ENCODE data around the gene CWH43. TPM values are rescaled to one million over a fixed set of nuclear protein-coding genes. Genes with fewer than 3 reads are reported as not detected.
"Not testable (repeated sequence)": the region's sequence is repeated elsewhere in the genome, so short reads cannot be mapped to it uniquely, and the experiment has no call there.

CWH43 gene
- total RNA-seq, 1 experiment from 2014 or later, result not detected

DNA sequence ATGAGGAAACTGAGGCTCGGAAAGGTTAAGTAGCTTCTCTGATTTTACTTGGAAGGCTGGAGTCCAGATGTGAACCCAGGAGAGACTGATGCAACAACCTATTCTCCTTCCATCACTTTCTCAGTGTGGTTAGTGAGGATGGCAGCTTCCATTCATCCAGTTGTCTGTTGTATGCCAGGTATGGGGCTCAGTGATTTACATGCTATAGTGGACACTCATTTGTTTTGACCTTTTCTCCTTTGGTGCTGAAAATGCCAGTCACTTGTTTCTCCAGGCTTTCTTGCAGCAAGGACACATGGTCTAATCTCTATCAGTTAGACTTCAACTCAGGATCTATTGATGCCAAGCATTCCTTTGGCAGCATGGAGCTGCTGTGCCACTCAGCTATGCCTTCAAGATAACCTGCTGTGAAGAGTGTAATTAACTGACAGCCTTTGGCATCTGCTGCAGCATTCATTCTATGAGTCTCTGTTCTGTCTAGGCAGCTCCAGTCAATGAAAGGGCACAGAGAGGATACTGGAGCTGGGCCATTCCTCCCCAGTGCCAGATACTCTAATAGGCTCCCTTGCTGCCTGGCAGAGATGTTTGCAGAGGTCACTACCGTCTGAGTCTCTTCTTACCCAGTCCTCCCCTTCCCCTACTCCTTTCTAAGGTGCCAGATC is 11.0 kb upstream of the CWH43 start:
- no peak for DNase-seq (ENCODE audit: extremely low read depth, low read depth)

DNA sequence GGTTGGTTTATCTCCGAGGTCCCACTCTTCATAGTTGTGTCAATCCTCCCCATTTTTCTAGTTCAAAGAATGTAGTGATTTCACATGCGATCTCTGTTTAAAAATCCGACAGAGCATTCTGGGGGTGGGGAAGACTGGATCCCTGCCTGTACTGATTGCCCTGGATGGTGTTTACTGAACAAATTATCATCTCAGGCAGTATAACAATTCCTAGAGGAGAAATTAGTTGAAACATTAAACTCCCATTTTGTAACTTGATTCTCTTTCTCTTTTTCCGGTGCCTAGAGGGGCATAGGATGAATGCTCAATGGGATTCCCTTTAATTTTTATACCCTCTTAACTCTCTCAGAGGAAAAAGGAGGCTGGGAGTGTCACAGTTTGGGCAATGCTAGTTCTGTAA is 10.0 kb upstream of the CWH43 start:
- DNase-seq (ENCODE audit: extremely low read depth, low read depth), result no peak

DNA sequence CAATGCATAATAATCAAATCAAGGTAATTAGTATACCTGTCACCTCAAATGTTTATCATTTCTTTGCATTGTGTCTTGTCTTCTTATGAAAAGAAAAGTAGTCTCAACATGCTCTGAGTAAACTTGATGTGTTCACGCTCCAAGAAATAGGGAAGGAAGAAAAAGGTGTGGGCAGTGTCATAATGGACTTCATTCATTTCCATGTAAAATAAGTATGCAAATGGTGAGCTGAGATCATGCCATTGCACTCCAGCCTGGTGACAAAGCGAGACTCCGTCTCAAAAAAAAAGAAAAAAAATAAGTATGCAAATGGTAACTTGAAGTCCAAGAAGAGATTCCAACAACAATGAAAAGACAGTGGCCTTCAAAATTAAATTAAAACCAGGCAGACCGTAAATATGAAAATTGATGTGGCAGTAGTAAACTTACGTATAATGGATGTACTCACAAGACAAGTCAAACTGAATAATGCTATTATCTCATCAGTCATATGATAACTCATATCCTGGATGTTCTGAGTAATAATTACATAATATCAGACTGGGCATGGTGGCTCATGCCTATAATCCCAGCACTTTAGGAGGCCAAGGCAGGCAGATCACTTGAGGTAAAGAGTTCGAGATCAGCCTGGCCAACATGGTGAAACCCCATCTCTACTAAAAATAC is 6.0 kb upstream of the CWH43 start:
- no peak for DNase-seq (ENCODE audit: extremely low read depth, low read depth)

DNA sequence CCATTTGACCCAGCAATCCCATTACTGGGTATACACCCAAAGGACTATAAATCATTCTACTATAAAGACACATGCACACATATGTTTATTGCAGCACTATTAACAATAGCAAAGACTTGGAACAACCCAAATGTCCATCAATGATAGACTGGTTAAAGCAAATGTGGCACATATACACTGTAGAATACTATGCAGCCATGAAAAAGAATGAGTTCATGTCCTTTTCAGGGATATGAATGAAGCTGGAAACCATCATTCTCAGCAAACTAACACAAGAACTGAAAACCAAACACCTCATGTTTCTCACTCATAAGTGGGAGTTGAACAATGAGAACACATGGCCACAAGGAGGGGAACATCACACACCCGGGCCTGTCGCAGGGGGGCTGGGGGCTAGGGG is 2.1 kb upstream of the CWH43 start:
- not testable (repeated sequence) for DNase-seq (ENCODE audit: extremely low read depth, low read depth)

DNA sequence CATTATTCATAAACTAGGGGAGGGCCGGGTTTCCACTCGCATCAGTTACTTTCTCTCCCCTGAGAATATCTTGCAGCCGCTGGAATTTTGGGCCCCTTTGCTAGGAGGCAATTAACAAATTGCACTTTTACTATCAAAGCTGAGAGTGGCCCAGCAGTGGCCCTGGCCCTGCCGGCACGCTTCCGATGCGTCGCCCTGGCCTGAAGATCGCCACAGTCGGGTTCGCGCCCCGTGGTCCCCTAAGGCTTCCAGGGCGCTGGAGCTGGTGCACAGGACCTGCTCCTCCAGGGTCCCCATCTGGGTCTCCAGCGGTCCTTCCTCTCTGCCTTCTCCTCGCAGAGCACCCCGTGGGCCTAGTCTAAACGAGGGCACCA is 486 bp upstream of the CWH43 start:
- DNase-seq (ENCODE audit: extremely low read depth, low read depth), result no peak

DNA sequence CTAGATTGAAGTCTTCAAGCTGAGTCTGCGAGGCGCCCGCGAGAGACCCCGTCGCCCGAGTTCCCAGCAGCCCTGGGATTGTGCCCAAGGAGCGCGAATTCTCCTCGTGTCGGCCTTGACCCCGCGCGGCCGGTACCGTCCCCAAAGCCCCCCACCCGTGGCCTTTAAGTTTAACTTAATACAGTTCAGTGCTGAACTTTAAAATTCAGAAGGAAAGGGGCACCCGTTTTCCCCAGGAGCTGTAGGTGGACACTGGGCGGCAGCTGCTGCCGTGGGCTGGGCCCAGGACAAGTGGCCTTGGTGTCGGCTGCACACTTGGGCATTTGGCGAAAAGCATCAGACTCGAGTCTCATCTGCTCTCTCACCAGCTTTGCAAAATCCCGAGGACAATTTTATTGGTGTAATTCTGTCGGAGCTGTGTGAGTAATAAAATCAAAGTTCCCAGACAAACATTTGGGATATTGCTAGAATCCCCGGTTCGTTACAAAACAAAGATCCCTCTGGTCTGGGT is 634 bp downstream of the CWH43 start:
- no peak for DNase-seq (ENCODE audit: extremely low read depth, low read depth)

DNA sequence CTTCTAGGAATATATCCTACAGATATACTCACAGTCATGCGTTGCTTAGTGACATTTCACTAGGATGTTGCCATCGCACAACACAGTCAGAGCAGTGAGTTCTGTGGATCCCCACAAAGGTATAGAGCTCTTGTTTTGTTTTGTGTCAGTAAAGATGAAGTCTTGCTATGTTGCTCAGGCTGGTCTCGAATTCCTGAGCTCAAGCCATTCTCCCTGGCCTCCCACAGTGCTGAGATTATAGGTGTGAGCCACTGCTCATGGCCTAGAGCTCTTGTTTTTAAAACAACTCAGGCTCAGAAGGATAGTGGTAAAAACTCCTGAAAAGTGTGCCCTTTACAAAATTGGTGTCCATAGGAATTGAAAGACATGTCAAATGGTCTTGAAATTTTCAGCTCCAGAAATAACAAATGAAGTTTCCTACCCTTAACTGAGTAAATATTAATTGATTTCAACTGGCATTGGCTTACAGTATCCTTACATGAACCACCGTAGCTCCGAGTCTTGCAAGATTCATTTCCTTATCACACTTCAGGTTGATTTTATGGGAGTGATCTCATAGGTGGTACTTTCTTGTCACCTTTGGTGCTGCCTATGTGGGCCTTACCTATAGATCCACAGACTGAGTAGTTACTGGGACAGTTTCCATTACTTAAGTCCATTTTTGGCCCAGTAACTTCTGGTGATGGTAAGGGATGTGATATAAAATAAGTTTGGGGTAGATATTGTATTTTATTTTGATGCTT is 3.6 kb downstream of the CWH43 start:
- DNase-seq (ENCODE audit: extremely low read depth, low read depth), result no peak

DNA sequence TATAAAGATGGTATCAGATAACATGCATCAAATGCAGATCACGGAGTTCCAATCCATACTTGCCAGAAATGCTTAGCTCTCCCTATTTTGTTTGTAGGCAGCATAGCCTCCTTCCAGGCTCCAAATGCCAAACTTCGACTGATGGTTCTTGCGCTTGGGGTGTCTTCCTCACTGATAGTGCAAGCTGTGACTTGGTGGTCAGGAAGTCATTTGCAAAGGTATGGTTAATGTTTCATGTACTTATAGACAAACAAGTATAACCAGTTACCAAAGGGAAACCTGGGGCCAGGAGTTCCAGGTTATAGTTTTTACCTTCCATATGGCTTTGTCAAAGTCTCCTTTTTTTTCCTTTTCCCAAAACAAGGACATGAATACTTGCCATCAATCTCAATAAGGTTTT is 5.3 kb downstream of the CWH43 start:
- DNase-seq (ENCODE audit: extremely low read depth, low read depth), result no peak

DNA sequence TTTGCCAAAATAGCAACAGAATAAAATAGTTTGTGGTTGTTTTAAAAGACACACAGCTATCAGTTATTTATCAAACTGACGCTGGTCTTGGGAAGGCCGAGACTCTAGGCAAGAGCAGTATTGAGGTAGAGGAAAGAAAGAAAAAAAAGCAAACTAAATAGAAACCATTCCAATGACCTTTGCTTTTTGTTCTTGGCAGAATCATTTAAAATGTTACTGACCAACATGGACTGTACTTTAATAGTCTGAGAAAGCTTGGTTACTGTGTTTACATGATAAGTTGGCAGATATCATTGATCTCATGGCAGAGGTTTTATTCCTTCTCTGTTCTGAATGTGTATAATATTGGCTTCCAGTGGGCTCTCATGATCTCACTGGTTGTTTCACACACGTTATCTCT is 11.9 kb downstream of the CWH43 start:
- DNase-seq (ENCODE audit: extremely low read depth, low read depth), result no peak

DNA sequence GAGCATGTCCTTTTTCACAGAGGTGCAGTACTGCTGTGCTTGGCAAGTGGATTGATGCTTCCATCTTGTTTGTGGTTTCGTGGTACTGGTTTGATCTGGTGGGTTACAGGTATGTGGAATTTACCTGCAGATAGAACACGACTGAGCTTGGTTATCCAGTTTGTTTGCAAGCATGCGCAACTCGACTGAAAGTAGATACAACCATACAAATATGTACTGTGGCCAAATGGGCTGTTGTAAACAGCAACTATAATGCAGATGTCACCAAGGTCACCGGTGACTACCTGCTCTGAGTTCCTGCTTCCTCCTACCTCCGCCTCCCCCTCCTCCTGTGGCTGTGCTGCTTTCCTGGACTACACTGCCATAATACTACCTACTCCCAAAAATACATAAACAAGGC is 12.4 kb downstream of the CWH43 start:
- DNase-seq (ENCODE audit: extremely low read depth, low read depth), result no peak

DNA sequence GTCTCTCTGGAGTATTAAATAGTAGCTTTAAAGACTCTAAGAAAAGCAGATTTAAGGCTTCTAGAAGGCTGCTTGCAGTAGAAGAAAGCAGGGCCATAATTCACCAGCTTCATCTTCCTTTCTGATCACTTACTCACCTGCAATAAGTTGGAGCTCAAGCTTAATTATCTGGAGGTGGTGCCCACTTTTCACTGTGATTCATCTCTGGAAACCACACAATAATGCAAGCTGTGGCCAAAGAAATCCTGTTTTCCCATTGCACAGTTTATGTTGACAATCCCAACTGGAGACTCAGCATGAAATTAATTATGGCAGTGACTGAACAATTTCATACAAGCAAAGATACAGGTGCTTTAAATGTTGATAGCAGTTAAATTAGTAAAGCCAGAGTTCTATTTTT is 14.7 kb downstream of the CWH43 start:
- no peak for DNase-seq (ENCODE audit: extremely low read depth, low read depth)

DNA sequence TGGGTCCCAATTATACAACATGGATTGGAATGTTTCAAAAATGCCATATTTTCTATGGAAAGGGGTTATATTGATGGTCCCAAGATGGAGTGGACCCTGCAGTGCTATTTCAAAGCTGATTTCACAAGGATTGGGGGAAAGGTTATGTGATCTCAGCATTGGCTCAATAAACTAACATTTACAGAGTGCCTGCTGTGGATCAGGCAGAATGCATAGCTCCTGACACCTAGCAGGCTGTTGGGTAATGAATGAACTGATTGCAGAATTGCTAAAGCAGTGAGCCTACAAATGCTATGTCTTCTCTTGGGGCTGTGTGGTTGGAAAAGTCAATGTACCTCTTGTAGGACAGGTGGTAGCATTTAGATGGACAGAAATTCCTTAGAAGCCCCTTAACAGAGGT is 16.9 kb downstream of the CWH43 start:
- no peak for DNase-seq (ENCODE audit: extremely low read depth, low read depth)

DNA sequence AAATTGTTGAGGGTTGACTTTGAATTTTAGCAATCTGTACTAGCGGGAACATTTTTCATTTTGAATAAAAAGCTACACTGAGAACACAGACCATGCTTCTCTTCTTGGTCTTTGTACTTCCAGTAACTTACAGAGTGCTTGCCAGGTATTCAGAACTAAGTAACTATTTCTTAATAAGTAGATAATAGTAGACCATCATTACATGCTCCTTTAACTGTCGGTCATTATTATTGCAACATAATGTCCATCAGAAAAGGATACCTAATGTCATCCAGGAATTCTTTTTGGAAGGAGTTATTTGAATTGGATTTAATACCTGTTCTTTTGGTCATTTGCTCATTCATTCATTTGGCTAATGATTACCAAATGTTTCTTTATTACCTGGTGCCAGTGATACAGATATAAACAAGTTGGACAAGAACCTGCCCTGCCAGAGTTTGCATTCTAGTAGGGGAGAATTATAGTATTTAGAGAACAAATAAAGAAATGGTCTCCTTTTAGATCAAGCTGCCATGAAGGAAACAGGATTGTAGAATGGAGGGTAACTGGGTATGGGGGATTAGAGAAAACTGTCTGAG is 32.7 kb downstream of the CWH43 start:
- DNase-seq (ENCODE audit: extremely low read depth, low read depth), result no peak

DNA sequence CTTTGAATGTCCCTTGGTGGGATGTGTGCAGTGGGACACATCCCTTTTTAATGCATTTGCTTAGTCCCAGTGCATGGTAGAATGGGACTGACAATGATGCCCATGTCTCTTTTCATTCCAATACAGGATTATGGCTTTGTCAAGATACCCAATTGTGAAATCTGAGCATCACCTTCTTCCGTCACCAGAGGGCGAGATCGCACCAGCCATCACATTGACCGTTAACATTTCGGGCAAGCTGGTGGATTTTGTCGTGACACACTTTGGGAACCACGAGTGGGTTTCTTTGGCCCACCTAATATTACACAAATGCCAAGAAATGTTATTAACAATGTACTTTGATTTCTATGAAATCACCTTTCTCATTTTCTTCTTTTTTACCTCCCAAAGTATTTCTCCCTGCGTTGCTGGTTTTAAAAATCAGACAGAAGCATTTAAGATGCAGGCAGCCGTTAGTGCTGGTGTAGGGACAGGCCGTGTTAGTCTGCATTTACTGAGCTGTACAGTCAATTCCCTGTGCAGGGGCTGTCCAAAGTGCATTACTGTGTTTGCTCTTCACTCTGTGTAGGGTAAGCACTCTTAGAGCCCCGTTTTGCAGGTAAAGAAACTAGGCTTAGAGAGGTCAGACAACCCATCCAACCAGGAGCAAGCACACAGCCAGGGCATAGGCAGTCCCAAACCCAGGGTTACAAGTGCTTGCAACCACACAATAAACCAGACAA is 46.5 kb downstream of the CWH43 start:
- peak; percentile 33 for DNase-seq (ENCODE audit: extremely low read depth, low read depth)

DNA sequence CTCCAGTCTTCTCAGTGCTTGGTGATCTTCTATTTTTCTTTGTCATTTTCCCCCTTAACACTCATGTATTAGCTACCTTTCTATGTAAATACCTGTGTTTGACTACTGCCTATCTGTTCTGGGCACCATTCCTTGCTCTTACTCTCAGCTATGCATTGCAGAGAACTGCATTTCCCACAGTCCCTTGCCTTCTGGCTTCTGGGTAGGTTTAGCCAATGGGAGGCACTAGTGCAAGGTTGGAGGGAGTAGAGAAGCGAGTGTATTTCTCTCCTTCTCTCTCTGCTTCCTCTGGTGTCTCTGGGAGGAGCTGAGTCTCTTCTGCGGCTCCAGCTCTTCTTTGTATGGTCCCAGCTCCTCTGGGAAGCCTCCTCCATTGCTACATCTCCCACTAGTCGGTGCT is 50.5 kb downstream of the CWH43 start:
- no peak for DNase-seq (ENCODE audit: extremely low read depth, low read depth)

DNA sequence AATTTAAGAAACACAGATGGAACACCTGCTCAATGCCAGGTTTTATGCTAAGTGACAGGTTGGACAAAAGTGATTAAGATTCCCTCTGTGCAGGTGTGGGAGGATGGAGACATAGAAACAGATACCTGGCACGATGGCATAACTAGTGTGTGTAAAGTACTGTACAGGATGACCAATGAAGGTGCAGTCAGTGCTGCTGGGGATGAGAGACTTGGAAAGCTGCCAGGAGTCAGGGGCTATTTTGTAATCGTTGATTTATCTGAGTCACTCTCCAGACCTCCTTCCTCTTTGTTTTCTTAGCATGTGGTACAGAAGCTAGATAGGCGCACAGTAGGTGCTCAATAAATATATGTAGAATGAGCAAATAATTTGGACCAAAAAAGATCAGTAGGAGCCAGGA is 58.2 kb downstream of the CWH43 start:
- DNase-seq (ENCODE audit: extremely low read depth, low read depth), result no peak

DNA sequence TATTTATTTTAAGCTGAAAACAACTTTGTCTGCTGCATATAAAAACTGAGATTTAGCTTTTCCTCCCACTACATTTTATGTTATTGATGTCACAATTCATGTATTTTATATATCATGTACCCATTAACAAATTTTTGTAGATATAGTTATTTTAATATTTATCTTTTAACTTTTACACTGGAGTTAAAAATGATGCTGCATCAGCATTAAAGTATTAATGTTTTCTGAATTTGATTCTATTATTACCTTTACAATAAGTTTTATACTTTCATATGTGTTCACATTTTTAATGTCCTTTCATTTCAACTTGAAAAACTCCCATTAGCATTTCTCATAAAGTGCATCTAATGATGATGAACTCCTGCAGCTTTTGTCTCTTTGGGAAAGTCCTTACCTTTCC is 72.2 kb downstream of the CWH43 start:
- no peak for DNase-seq (ENCODE audit: extremely low read depth, low read depth)

DNA sequence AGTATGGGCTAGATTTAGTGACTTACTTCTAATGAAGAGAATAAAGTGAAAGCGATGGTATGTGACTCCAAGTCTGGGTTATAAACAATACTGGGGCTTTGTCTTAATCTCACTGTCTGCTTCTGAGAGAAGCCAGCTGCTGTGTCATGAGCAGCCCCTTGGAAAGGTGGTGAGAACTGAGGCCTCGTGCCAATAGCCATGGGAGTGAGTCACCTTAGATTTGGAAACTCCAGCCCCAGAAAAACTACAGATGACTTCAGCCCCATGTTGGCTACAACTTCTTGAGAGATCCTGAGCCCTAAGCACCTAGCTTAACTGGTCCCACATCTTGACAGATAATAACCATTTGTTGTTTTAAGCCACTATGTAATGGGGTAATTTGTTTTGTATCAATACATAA is 77.6 kb downstream of the CWH43 start:
- DNase-seq (ENCODE audit: extremely low read depth, low read depth), result no peak

DNA sequence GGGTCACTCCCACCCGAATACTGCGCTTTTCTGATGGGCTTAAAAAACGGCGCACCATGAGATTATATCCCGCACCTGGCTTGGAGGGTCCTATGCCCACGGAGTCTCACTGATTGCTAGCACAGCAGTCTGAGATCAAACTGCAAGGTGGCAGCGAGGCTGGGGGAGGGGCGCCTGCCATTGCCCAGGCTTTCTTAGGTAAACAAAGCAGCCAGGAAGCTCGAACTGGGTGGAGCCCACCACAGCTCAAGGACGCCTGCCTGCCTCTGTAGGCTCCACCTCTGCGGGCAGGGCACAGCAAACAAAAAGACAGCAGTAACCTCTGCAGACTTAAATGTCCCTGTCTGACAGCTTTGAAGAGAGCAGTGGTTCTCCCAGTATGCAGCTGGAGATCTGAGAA is 86.1 kb downstream of the CWH43 start:
- not testable (repeated sequence) for DNase-seq (ENCODE audit: extremely low read depth, low read depth)

DNA sequence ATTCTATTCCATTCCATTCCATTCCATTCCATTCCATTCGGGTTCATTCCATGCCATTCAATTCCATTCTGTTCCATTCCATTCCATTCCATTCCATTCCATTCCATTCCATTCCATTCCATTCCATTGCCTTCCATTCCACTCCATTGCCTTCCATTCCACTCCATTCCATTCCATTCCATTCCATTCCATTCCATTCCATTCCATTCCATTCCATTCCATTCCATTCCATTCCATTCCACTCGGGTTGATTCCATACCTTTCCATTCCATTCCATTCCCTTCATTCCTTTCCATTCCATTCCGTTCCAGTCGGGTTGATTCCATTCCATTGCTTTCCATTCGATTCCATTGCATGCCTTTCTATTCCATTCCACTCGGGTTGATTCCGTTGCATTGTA is 105.8 kb downstream of the CWH43 start:
- not testable (repeated sequence) for DNase-seq (ENCODE audit: extremely low read depth, low read depth)

DNA sequence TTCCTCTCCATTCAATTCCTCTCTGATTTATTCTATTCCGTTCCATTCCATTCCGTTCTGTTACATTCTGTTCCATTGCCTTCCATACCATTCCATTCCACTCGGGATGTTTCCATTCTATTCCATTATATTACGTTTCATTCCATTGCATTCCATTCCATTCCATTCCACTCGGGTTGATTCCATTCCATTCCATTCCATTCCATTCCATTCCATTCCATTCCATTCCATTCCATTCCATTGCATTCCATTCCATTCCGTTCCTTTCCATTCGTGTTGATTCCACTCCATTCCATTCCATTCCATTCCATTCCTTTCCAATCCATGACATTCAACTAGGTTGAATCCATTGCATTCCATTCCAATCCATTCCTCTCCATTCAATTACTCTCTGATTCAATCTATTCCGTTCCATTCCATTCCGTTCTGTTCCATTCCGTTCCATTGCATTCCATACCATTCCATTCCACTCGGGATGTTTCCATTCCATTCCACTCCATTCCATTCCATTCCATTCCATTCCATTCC is 106.6 kb downstream of the CWH43 start:
- not testable (repeated sequence) for DNase-seq (ENCODE audit: extremely low read depth, low read depth)
